Inflammatory macrophage (primary cell): Measurements from ENCODE around the gene DAB2.
"Not testable (repeated sequence)": the region's sequence is repeated elsewhere in the genome, so short reads cannot be mapped to it uniquely, and the experiment has no call there.

Experiments
- DNase-seq, 2 donors: peaks; one replicate each; pipeline ENCODE4 v3.0.0-alpha.2; 2020 to 2022

Gene DAB2

GRCh38 chr5:39337252-39337915, 87.4 kb downstream of the DAB2 start:
- no peak for DNase-seq

- not testable (repeated sequence) for DNase-seq
Measured at GRCh38 chr5:39334296-39334695, 90.5 kb downstream of the DAB2 start.

- DNase-seq, result no peak
Measured at GRCh38 chr5:39333104-39333503, 91.7 kb downstream of the DAB2 start.

- no peak for DNase-seq
Measured at GRCh38 chr5:39331861-39332381, 92.9 kb downstream of the DAB2 start.

GRCh38 chr5:39328731-39329130, 96.0 kb downstream of the DAB2 start:
- DNase-seq, result no peak

- no peak for DNase-seq
Measured at GRCh38 chr5:39323542-39323941, 101.2 kb downstream of the DAB2 start.
